ENCODE measurements around the gene PITPNM3. TPM values are rescaled to one million over a fixed set of nuclear protein-coding genes. Genes with fewer than 3 reads are reported as not detected.
"Not testable (repeated sequence)": the region's sequence is repeated elsewhere in the genome, so short reads cannot be mapped to it uniquely, and the experiment has no call there.

Gene PITPNM3
- total RNA-seq, 1 experiment from 2014 or later: 0.04 TPM

DNA sequence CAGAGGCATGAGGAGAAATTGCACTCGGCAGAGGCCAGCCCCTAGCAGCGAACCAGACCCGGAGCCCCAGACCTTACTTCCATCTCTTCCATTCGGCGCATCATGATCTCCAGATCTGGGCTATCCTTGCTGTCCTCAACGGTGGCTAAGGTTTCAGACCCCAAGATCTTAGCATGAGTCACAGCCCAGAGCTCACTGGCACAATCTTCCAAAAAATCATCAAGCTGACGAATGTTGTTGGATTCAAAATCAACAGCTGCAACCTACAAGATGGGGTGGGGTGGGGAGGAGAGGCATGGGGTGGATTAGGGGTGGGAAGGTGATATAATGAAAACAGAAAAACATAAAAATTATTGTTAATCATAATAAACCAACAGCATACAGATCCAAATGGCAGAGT lies 39.7 kb upstream of the PITPNM3 start:
- no peak overlapping the region for H3K4me3 ChIP-seq (ENCODE audit: low read length)
- H3K9ac ChIP-seq (ENCODE audit: low read length): no peak overlapping the region
- H3K9me3 ChIP-seq (ENCODE audit: low read length): no peaks in the 10 kb centered on the region
- no peaks in the 10 kb centered on the region for H4K20me1 ChIP-seq (ENCODE audit: insufficient read depth, low read depth, low read length)
- peaks cover 64% of the 10 kb centered on the region for H3K36me3 ChIP-seq (ENCODE audit: insufficient read depth, low read length)
- no peak overlapping the region for H3K4me2 ChIP-seq (ENCODE audit: low read depth, low read length, poor library complexity, severe bottlenecking)
- H3K27me3 ChIP-seq (ENCODE audit: low read length): no peaks in the 10 kb centered on the region
- no peak overlapping the region for H3K27ac ChIP-seq (ENCODE audit: low read length)
- 0 out of 2 replicates have a peak, but pooled peaks cover 2% of the 10 kb centered on the region for H3K79me2 ChIP-seq (ENCODE audit: low read length)
- no peaks in the 10 kb centered on the region for H3K9me2 ChIP-seq (replicated peaks; ENCODE audit: insufficient read depth, low read length)
- no peak for DNase-seq
- H2AFZ ChIP-seq (ENCODE audit: low read length): no peak overlapping the region
- peaks cover 33% of the 10 kb centered on the region for H3K4me1 ChIP-seq (ENCODE audit: low read length)

DNA sequence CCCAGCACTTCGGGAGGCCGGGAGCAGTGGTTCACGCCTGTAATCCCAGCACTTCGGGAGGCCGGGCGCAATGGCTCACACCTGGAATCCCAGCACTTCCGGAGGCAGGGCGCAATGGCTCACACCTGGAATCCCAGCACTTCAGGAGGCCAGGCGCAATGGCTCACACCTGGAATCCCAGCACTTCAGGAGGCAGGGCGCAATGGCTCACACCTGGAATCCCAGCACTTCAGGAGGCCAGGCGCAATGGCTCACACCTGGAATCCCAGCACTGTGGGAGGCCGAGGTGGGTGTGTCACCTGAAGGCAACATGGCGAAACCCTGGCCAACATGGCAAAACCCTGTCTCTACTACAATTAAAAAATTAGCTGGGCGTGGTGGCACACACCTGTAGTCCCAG lies 37.0 kb upstream of the PITPNM3 start:
- peaks cover 10% of the 10 kb centered on the region for H3K4me1 ChIP-seq (ENCODE audit: low read length)
- not testable (repeated sequence) for H3K79me2 ChIP-seq (ENCODE audit: low read length); H3K27ac ChIP-seq (ENCODE audit: low read length); H3K4me2 ChIP-seq (ENCODE audit: low read depth, low read length, poor library complexity, severe bottlenecking); H4K20me1 ChIP-seq (ENCODE audit: insufficient read depth, low read depth, low read length); H2AFZ ChIP-seq (ENCODE audit: low read length); H3K9ac ChIP-seq (ENCODE audit: low read length); H3K9me3 ChIP-seq (ENCODE audit: low read length); H3K27me3 ChIP-seq (ENCODE audit: low read length); H3K4me3 ChIP-seq (ENCODE audit: low read length); DNase-seq; H3K9me2 ChIP-seq (replicated peaks; ENCODE audit: insufficient read depth, low read length)
- H3K36me3 ChIP-seq (ENCODE audit: insufficient read depth, low read length): peaks cover 58% of the 10 kb centered on the region

DNA sequence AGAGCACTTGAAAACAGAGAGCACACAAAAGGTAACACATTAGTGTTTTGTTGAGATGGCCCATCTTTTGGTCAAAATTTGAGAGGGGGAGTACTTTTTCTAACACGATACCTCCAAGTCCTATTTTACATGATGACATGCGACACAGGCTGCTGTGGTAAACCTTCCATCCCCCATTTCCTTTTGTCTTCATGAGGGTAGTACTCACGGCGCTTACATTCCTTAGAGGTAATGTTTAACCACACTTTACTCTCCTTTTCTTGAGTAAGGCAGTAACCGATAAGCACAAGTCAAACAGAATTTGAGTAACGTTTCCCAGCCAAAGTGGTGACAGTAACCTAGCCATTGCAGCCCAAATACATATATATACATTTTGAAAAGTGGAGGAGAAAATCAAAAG lies 35.8 kb upstream of the PITPNM3 start:
- Histone ChIP-seq H2AFZ (ENCODE audit: low read length) (no peak overlapping the region), H3K4me1 (ENCODE audit: low read length) (no peaks in the 10 kb centered on the region), H3K9me3 (ENCODE audit: low read length) (no peaks in the 10 kb centered on the region), H3K79me2 (ENCODE audit: low read length) (no peaks in the 10 kb centered on the region), H4K20me1 (ENCODE audit: insufficient read depth, low read depth, low read length) (no peaks in the 10 kb centered on the region), H3K27me3 (ENCODE audit: low read length) (no peaks in the 10 kb centered on the region), H3K4me3 (ENCODE audit: low read length) (no peak overlapping the region), H3K9ac (ENCODE audit: low read length) (no peak overlapping the region), H3K27ac (ENCODE audit: low read length) (no peak overlapping the region), H3K36me3 (ENCODE audit: insufficient read depth, low read length) (peaks cover 58% of the 10 kb centered on the region), H3K9me2 (replicated peaks; ENCODE audit: insufficient read depth, low read length) (no peaks in the 10 kb centered on the region), H3K4me2 (ENCODE audit: low read depth, low read length, poor library complexity, severe bottlenecking) (no peak overlapping the region)
- no peak for DNase-seq

DNA sequence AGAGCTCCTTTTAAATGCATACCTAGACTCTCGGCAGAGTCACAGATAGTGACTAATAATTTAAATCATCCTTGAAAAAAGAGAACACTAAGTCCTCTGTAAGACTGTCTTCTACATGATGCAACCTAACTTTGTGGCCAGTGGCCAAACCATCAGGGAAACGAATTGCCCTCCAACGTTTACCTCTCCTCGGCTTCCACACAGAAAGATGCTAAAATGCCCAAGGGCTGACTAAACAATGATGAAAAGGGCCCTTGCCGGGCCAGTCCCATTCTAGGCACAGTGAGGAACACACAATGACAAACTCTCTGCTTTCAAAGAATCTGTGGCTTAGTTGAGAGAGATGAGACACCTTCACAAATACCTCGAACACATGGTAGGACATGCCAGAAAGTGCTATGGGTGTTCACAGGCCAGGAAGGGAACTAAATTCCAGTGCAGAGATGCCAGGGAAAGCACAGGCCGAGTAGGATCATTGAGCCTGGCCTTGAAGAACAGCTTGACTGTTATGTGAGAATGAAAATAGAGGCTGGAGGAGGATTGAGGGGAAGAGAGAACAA lies 35.3 kb upstream of the PITPNM3 start:
- Histone ChIP-seq H3K4me2 (ENCODE audit: low read depth, low read length, poor library complexity, severe bottlenecking) (no peak overlapping the region), H3K79me2 (ENCODE audit: low read length) (no peaks in the 10 kb centered on the region), H3K9me3 (ENCODE audit: low read length) (no peaks in the 10 kb centered on the region), H3K9me2 (replicated peaks; ENCODE audit: insufficient read depth, low read length) (no peaks in the 10 kb centered on the region), H3K27ac (ENCODE audit: low read length) (no peak overlapping the region), H3K4me3 (ENCODE audit: low read length) (no peak overlapping the region), H3K4me1 (ENCODE audit: low read length) (no peaks in the 10 kb centered on the region), H4K20me1 (ENCODE audit: insufficient read depth, low read depth, low read length) (no peaks in the 10 kb centered on the region), H2AFZ (ENCODE audit: low read length) (no peak overlapping the region), H3K36me3 (ENCODE audit: insufficient read depth, low read length) (peaks cover 59% of the 10 kb centered on the region), H3K27me3 (ENCODE audit: low read length) (no peaks in the 10 kb centered on the region), H3K9ac (ENCODE audit: low read length) (no peak overlapping the region)
- no peak for DNase-seq

DNA sequence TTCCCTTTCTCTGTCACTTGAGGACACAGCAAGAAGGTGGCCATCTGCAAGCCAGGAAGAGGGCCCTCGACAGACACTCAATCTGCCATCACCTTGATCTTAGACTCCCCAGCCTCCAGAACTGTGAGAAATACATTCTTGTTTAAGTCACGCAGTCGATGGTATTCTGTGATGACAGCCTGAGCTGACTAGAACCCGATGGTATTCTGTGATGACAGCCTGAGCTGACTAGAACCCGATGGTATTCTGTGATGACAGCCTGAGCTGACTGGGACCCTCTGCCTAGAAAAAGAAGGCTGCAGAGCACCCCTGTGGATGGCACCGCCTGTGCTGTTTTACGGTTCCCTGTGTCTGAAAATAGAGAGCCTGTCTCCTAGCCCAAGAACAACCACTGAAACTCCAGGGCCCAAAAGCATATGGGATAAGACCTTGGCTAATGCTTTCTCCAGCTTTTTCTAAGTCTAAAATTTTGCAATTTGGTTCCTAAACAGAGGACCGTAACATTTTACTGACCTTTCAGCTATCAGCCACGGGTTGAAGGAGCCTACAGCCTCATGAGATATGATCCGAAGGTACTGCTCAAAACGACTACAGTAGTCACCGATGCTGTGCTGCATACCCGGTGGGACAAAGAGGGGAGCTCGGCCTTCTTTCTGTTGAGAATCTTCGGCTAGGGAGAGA lies 33.1 kb upstream of the PITPNM3 start:
- Histone ChIP-seq H4K20me1 (ENCODE audit: insufficient read depth, low read depth, low read length) (no peaks in the 10 kb centered on the region), H3K36me3 (ENCODE audit: insufficient read depth, low read length) (peaks cover 63% of the 10 kb centered on the region; the same call in 1 of the 2 replicates), H3K4me3 (ENCODE audit: low read length) (no peak overlapping the region), H3K9ac (ENCODE audit: low read length) (no peak overlapping the region), H3K9me2 (replicated peaks; ENCODE audit: insufficient read depth, low read length) (no peaks in the 10 kb centered on the region), H2AFZ (ENCODE audit: low read length) (no peak overlapping the region), H3K27ac (ENCODE audit: low read length) (no peak overlapping the region), H3K27me3 (ENCODE audit: low read length) (no peaks in the 10 kb centered on the region), H3K4me2 (ENCODE audit: low read depth, low read length, poor library complexity, severe bottlenecking) (no peak overlapping the region), H3K79me2 (ENCODE audit: low read length) (no peaks in the 10 kb centered on the region), H3K4me1 (ENCODE audit: low read length) (no peaks in the 10 kb centered on the region), H3K9me3 (ENCODE audit: low read length) (no peaks in the 10 kb centered on the region)
- no peak for DNase-seq

DNA sequence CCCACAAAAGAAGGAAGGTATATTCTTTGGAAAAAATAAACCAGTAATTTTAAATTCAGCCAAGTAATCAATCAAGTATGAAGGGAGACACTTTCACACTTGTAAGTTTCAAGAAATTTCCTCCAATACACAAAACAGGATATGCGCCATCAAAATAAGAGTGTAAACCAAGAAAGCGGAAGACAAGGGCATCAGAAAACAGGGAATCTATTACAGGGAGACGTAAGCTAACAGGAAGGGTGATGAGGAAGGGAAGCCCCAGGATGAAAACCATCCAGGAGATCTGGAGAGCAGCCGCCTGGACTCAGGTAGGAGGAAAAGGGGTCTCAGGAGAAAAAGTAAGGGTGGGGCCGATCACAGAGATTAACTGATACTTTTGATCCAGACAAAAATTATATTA lies 31.8 kb upstream of the PITPNM3 start:
- no peaks in the 10 kb centered on the region for H3K9me3 ChIP-seq (ENCODE audit: low read length)
- no peak overlapping the region for H3K27ac ChIP-seq (ENCODE audit: low read length)
- no peak overlapping the region for H3K4me3 ChIP-seq (ENCODE audit: low read length)
- no peak overlapping the region for H3K9ac ChIP-seq (ENCODE audit: low read length)
- H3K27me3 ChIP-seq (ENCODE audit: low read length): no peaks in the 10 kb centered on the region
- no peak overlapping the region for H3K4me2 ChIP-seq (ENCODE audit: low read depth, low read length, poor library complexity, severe bottlenecking)
- no peak for DNase-seq
- H3K36me3 ChIP-seq (ENCODE audit: insufficient read depth, low read length): peaks cover 66% of the 10 kb centered on the region; the same call in 1 of the 2 replicates
- H2AFZ ChIP-seq (ENCODE audit: low read length): no peak overlapping the region
- H3K9me2 ChIP-seq (replicated peaks; ENCODE audit: insufficient read depth, low read length): no peaks in the 10 kb centered on the region
- H4K20me1 ChIP-seq (ENCODE audit: insufficient read depth, low read depth, low read length): no peaks in the 10 kb centered on the region
- H3K4me1 ChIP-seq (ENCODE audit: low read length): no peaks in the 10 kb centered on the region
- H3K79me2 ChIP-seq (ENCODE audit: low read length): no peaks in the 10 kb centered on the region

DNA sequence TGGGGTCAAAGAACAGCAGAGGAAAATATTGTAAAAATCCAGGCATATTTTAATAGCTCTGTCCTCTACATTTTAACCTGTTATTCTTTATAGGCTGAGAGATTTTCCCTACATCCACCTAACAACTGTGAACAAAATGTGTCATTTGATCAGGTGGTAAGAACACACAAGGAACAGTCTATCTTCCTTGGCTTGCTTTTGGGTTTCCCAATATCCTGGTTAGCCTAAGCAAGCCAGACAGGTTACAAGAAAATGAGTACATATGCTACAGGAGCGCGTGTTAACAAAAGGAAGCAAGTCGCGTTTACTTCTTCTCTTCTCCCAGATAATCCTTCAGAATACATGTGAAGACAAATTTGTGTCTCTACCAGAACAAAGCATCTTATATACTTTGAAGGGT lies 31.0 kb upstream of the PITPNM3 start:
- no peaks in the 10 kb centered on the region for H3K27me3 ChIP-seq (ENCODE audit: low read length)
- H3K4me1 ChIP-seq (ENCODE audit: low read length): no peaks in the 10 kb centered on the region
- H3K27ac ChIP-seq (ENCODE audit: low read length): no peak overlapping the region
- H3K9ac ChIP-seq (ENCODE audit: low read length): no peak overlapping the region
- H3K9me3 ChIP-seq (ENCODE audit: low read length): no peaks in the 10 kb centered on the region
- H3K9me2 ChIP-seq (replicated peaks; ENCODE audit: insufficient read depth, low read length): no peaks in the 10 kb centered on the region
- H3K79me2 ChIP-seq (ENCODE audit: low read length): no peaks in the 10 kb centered on the region
- no peak overlapping the region for H3K4me3 ChIP-seq (ENCODE audit: low read length)
- no peak overlapping the region for H3K4me2 ChIP-seq (ENCODE audit: low read depth, low read length, poor library complexity, severe bottlenecking)
- DNase-seq: no peak
- H3K36me3 ChIP-seq (ENCODE audit: insufficient read depth, low read length): peaks cover 75% of the 10 kb centered on the region; the same call in 1 of the 2 replicates
- no peak overlapping the region for H2AFZ ChIP-seq (ENCODE audit: low read length)
- no peaks in the 10 kb centered on the region for H4K20me1 ChIP-seq (ENCODE audit: insufficient read depth, low read depth, low read length)

DNA sequence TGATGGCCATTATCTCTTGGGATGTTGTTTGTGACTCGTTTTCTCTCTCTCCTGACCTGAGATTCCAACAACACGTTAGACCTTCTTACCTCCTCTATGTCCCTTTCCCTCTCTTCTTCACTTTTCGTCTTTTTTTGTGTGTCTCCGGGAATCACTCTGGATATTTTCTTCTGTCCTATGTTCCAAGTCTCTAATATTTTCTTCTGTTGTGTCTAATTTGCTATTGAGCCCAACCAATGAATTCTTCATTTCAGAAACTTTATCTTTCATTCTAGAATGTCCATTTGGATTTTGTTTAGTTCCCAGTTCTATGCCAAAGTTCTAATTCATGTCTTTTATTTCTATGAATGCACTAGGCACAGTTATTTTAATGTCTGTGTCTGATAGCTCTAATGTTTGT lies 27.1 kb upstream of the PITPNM3 start:
- H3K27me3 ChIP-seq (ENCODE audit: low read length): no peaks in the 10 kb centered on the region
- no peaks in the 10 kb centered on the region for H3K79me2 ChIP-seq (ENCODE audit: low read length)
- H3K9me2 ChIP-seq (replicated peaks; ENCODE audit: insufficient read depth, low read length): no peaks in the 10 kb centered on the region
- no peak overlapping the region for H3K9ac ChIP-seq (ENCODE audit: low read length)
- no peak overlapping the region for H3K4me2 ChIP-seq (ENCODE audit: low read depth, low read length, poor library complexity, severe bottlenecking)
- no peak overlapping the region for H2AFZ ChIP-seq (ENCODE audit: low read length)
- DNase-seq: no peak
- H3K36me3 ChIP-seq (ENCODE audit: insufficient read depth, low read length): peaks cover 56% of the 10 kb centered on the region; the same call in 1 of the 2 replicates
- no peak overlapping the region for H3K27ac ChIP-seq (ENCODE audit: low read length)
- H3K9me3 ChIP-seq (ENCODE audit: low read length): no peaks in the 10 kb centered on the region
- no peak overlapping the region for H3K4me3 ChIP-seq (ENCODE audit: low read length)
- H4K20me1 ChIP-seq (ENCODE audit: insufficient read depth, low read depth, low read length): no peaks in the 10 kb centered on the region
- no peaks in the 10 kb centered on the region for H3K4me1 ChIP-seq (ENCODE audit: low read length)

Data from Karpas-422 (cell line).